K562 (cell line): Measurements from ENCODE around the gene PROK1. TPM values are rescaled to one million over a fixed set of nuclear protein-coding genes. Genes with fewer than 3 reads are reported as not detected.

Source experiments
- E2F3 ChIP-seq: fragments of 250-450 bp; sonication (Bioruptor Pico); IDR thresholded peaks from 2 replicates; pipeline ENCODE4 v1.4.0; 2020; ENCODE audit warnings: mild to moderate bottlenecking
- ELK1 ChIP-seq: sonication (generic); formaldehyde crosslinking; IDR thresholded peaks from 2 replicates; pipeline ENCODE4 v1.8.1; 2022; ENCODE audit warnings: missing genetic modification reagents
- EZH2 ChIP-seq: IDR thresholded peaks from 2 replicates; pipeline ENCODE4 v1.6.1; 2012; ENCODE audit warnings: low read depth, mild to moderate bottlenecking, inconsistent platforms, low read length, borderline replicate concordance
- FOXJ3 ChIP-seq: sonication (generic); formaldehyde crosslinking; IDR thresholded peaks from 2 replicates; pipeline ENCODE4 v1.4.0; 2020; ENCODE audit warnings: mild to moderate bottlenecking, missing genetic modification reagents
- HDAC3 ChIP-seq: fragments of 450-650 bp; IDR thresholded peaks from 2 replicates; pipeline ENCODE4 v1.6.1; 2018; ENCODE audit warnings: borderline replicate concordance, mild to moderate bottlenecking, moderate library complexity; ENCODE audit not compliant: partially characterized antibody
- HMG20A ChIP-seq: fragments of 450-650 bp; formaldehyde crosslinking; conservative IDR thresholded peaks from 2 replicates; pipeline ENCODE4 v1.4.0; 2020; ENCODE audit warnings: mild to moderate bottlenecking, mixed read lengths
- KLF13 ChIP-seq: fragments of 450-650 bp; IDR thresholded peaks from 2 replicates; pipeline ENCODE4 v1.6.1; 2016; ENCODE audit warnings: missing genetic modification characterization, low read depth, mild to moderate bottlenecking, missing compliant biosample characterization, moderate library complexity, borderline replicate concordance
- MAFK ChIP-seq: IDR thresholded peaks from 2 replicates; pipeline ENCODE4 v1.6.1; 2011; ENCODE audit warnings: low read length, improper control_type of control experiment
- PYGO2 ChIP-seq: fragments of 450-650 bp; IDR thresholded peaks from 2 replicates; pipeline ENCODE4 v1.6.1; 2016; ENCODE audit warnings: mild to moderate bottlenecking, missing genetic modification characterization, moderate library complexity, missing compliant biosample characterization
- REST ChIP-seq, 2 experiments: fragments of 450-650 bp; formaldehyde crosslinking in 1 of 2; IDR thresholded peaks; 2 replicates each; pipeline versions ENCODE4 v1.4.0 to v1.6.1; 2014 to 2020; ENCODE audit warnings: mild to moderate bottlenecking in 2 of 2, borderline replicate concordance in 1 of 2, low read depth in 1 of 2
- RNF2 ChIP-seq: sonication (generic); IDR thresholded peaks from 2 replicates; pipeline ENCODE4 v1.6.1; 2016
- ZNF395 ChIP-seq: fragments of 200-800 bp; sonication (Bioruptor generic); IDR thresholded peaks from 2 replicates; pipeline ENCODE4 v1.6.1; 2017; ENCODE audit warnings: missing genetic modification characterization, missing compliant biosample characterization
- polyA plus RNA-seq, 8 experiments: library from polyadenylated mRNA; depleted of rRNA in 4 of 8; stranded (reverse) in 5 of 8; unstranded in 3 of 8; fragments of >200 nt; fragmentation: Nextera tagmentation in 2 of 8; fragmentation: Illumina TruSeq in 1 of 8; extraction: Ambion mirVana in 2 of 8; extraction: Trizol in 1 of 8; gene quantifications; 2 replicates each; pipeline versions ENCODE4 v1.2.1 to v1.2.3, GENCODE V29; 2011 to 2014; ENCODE audit warnings: inconsistent platforms in 1 of 8, missing spikeins in 1 of 8
- total RNA-seq, 7 experiments: library from RNA; depleted of rRNA in 6 of 7; stranded (reverse); fragments of >200 nt in 6 of 7; fragmentation: Illumina TruSeq in 2 of 7; extraction: Trizol in 2 of 7; gene quantifications; 2 replicates each; pipeline versions ENCODE4 v1.2.1 to v1.2.3, GENCODE V29; 2011 to 2021; ENCODE audit warnings: low replicate concordance in 1 of 7
- TF ChIP-seq, protein P1 (sequence below): conservative IDR thresholded peaks from 2 replicates; pipeline ENCODE4 v1.6.1; 2011; ENCODE audit warnings: low read depth, mild to moderate bottlenecking, low read length; ENCODE audit not compliant: control insufficient read depth

Gene PROK1
- total and polyA plus RNA-seq, 9 of the 15 experiments (the other 6 are each of a cell fraction or from before 2014, with no cell fraction given) = 0.15 TPM; not detected in 8

- TF ChIP-seq REST (IDR thresholded peaks at IDR 0.05; ENCODE audit: borderline replicate concordance) = no peak
- no peak; the same call in none of the 2 replicates for TF ChIP-seq REST (CRISPR knock-in tag; IDR thresholded peaks at IDR 0.05; ENCODE audit: low read depth)
- peak; percentile 94 for TF ChIP-seq RNF2
- TF ChIP-seq EZH2 = no peak
- no peak for TF ChIP-seq ZNF395 (CRISPR knock-in tag)
- no peak; the same call in none of the 2 replicates for TF ChIP-seq E2F3 (CRISPR knock-in tag)
- TF ChIP-seq HDAC3 = no peak
- peak; percentile 18; the same call in 1 of the 2 replicates for TF ChIP-seq MAFK
- no peak; the same call in 1 of the 2 replicates for TF ChIP-seq PYGO2 (tag)
- TF ChIP-seq KLF13 (tag) = peak; percentile 73; the same call in 1 of the 2 replicates
- TF ChIP-seq ELK1 = no peak
- TF ChIP-seq, protein P1, sequence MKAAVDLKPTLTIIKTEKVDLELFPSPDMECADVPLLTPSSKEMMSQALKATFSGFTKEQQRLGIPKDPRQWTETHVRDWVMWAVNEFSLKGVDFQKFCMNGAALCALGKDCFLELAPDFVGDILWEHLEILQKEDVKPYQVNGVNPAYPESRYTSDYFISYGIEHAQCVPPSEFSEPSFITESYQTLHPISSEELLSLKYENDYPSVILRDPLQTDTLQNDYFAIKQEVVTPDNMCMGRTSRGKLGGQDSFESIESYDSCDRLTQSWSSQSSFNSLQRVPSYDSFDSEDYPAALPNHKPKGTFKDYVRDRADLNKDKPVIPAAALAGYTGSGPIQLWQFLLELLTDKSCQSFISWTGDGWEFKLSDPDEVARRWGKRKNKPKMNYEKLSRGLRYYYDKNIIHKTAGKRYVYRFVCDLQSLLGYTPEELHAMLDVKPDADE = 0 out of 2 replicates have a peak, but pooled peaks have one; percentile 70
- TF ChIP-seq HMG20A (CRISPR knock-in tag) = no peak
- no peak for TF ChIP-seq FOXJ3 (CRISPR knock-in tag)
These were observed 43.4 kb upstream of the PROK1 start, which contains the start of gene LAMTOR5 (continued) for GRCh38 chr1:110407260-110408210.
